HFFc6 (cell line): ENCODE results near the gene SIK2. TPM values are rescaled to one million over a fixed set of nuclear protein-coding genes. Genes with fewer than 3 reads are reported as not detected.
"Not testable (repeated sequence)": the region's sequence is repeated elsewhere in the genome, so short reads cannot be mapped to it uniquely, and the experiment has no call there.

ENCODE experiments used
- DNase-seq: peaks from one replicate; pipeline ENCODE4 v3.0.0-alpha.2; 2018
- H3K27ac Mint-ChIP-seq: 2 replicates; pipeline ENCODE4 v1.8.0; 2020; ENCODE audit warnings: mild to moderate bottlenecking, mixed read lengths
- H3K27me3 Mint-ChIP-seq: 2 replicates; pipeline ENCODE4 v1.8.0; 2021; ENCODE audit warnings: mild to moderate bottlenecking, moderate library complexity, mixed read lengths; ENCODE audit not compliant: insufficient read depth
- H3K36me3 Mint-ChIP-seq: 2 replicates; pipeline ENCODE4 v1.8.0; 2021; ENCODE audit warnings: low read depth, mixed read lengths
- H3K4me1 Mint-ChIP-seq: 2 replicates; pipeline ENCODE4 v1.8.0; 2020; ENCODE audit warnings: low read depth, mixed read lengths
- H3K4me3 Mint-ChIP-seq: 2 replicates; pipeline ENCODE4 v1.8.0; 2020; ENCODE audit warnings: mild to moderate bottlenecking, moderate library complexity, mixed read lengths
- H3K9me3 Mint-ChIP-seq: 2 replicates; pipeline ENCODE4 v1.8.0; 2020; ENCODE audit warnings: mild to moderate bottlenecking, mixed read lengths
- total RNA-seq, 6 experiments: library from RNA; stranded (reverse); fragmentation: NEBNext Ultra II Directional; extraction: Animal tissue kit (Norgen Biotek cat#: 25700); gene quantifications; 2 replicates in 1 of 6; 3 replicates in 5 of 6; pipeline ENCODE4 v1.2.3, GENCODE V29; 2021
- TF ChIP-seq, protein P1 (sequence below): fragments of 200-600 bp; sonication (generic); IDR thresholded peaks from 2 replicates; pipeline ENCODE4 v1.5.0; 2021; ENCODE audit warnings: antibody characterized with exemption, mild to moderate bottlenecking

SIK2 gene
- total RNA-seq, 6 experiments from 2014 or later, result 15.4 to 25.5 (median 18.0) TPM

DNA sequence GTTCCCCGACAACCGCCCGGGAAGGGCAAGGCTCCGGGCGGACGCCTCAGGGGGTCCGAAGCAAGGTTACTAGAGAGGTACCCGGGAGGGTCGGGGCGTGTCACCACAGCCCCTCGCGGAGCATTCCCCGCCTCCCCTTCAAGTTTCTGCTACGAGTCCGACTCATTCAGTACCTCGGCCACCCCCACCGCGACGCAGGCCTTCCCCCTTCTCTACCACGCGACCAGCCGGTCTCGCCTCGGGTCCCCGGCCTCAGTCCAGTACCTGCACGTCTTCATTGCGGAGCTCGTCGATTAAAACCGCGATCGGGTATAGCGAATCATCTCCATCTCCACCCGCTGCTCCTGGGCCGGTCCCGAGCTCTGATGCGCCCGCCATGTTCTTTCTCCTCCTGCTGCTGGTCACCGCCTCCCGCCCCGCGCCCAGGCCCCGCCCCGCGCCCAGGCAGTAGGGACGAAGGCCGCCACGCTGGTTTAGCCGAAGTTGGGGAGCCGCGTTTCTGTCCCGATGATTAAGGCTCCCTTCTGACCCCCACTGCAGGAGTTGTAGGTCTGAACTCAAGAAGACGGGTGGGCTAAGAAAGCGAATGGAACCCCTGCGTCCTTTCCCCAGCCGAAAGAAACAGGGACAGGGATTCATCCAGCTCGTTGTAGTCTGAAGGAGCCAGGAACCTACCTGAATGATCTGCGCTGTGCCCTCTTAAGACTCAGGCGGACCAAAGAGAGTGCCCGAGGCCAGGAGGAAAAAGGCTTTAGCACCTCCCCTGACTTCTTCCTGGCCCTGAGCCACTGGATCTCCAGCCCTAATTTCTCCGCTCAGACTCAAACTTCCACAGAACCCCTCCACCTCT, 164.0 kb downstream of the SIK2 start, which contains the start of gene PPP2R1B:
PPP2R1B (minus strand) TSS at position 406 of the 850 bp plus-strand sequence; CDS start at position 378, 28 bp downstream.
- Mint-ChIP-seq H3K4me1 (peaks cover 48% of the 10 kb centered on the region), H3K4me3 (peak within 1 kb of the TSS; percentile 91)

DNA sequence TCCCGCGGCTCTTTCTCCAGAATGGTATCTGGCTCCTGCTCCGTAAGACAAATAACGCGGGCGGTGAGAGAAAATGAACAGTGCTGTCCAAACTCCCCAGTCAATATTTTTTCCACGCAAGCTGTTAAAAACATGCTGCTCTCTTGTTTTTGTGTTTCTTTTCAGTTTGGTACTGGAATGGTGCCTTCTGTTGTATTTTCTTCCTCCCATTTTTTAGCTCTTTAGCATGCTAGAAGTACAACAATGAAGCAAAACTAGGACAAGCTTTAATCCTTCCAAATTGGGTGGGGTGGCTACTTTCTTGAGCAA, 164.5 kb downstream of the SIK2 start:
- no peak for DNase-seq
- H3K4me1 Mint-ChIP-seq, result peaks cover 48% of the 10 kb centered on the region
- H3K9me3 Mint-ChIP-seq, result no peaks in the 10 kb centered on the region
- TF ChIP-seq, protein P1, sequence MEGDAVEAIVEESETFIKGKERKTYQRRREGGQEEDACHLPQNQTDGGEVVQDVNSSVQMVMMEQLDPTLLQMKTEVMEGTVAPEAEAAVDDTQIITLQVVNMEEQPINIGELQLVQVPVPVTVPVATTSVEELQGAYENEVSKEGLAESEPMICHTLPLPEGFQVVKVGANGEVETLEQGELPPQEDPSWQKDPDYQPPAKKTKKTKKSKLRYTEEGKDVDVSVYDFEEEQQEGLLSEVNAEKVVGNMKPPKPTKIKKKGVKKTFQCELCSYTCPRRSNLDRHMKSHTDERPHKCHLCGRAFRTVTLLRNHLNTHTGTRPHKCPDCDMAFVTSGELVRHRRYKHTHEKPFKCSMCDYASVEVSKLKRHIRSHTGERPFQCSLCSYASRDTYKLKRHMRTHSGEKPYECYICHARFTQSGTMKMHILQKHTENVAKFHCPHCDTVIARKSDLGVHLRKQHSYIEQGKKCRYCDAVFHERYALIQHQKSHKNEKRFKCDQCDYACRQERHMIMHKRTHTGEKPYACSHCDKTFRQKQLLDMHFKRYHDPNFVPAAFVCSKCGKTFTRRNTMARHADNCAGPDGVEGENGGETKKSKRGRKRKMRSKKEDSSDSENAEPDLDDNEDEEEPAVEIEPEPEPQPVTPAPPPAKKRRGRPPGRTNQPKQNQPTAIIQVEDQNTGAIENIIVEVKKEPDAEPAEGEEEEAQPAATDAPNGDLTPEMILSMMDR, result no peak
- peaks cover 31% of the 10 kb centered on the region for H3K36me3 Mint-ChIP-seq
- peak overlapping the region; percentile 87 for H3K27ac Mint-ChIP-seq
- H3K4me3 Mint-ChIP-seq, result peak overlapping the region; percentile 91
- 0 out of 2 replicates have a peak, but pooled peaks cover 2% of the 10 kb centered on the region for H3K27me3 Mint-ChIP-seq

More for the DNA sequence above, 164.0 kb downstream of the SIK2 start, which contains the start of gene PPP2R1B:
- peak; percentile 49 for DNase-seq
- peak within 1 kb of the TSS; percentile 87 for H3K27ac Mint-ChIP-seq
- H3K36me3 Mint-ChIP-seq, result peaks cover 33% of the 10 kb centered on the region
- no peaks in the 10 kb centered on the region for H3K9me3 Mint-ChIP-seq
- H3K27me3 Mint-ChIP-seq, result 0 out of 2 replicates have a peak, but pooled peaks cover 2% of the 10 kb centered on the region
- TF ChIP-seq, protein P1, result no peak

DNA sequence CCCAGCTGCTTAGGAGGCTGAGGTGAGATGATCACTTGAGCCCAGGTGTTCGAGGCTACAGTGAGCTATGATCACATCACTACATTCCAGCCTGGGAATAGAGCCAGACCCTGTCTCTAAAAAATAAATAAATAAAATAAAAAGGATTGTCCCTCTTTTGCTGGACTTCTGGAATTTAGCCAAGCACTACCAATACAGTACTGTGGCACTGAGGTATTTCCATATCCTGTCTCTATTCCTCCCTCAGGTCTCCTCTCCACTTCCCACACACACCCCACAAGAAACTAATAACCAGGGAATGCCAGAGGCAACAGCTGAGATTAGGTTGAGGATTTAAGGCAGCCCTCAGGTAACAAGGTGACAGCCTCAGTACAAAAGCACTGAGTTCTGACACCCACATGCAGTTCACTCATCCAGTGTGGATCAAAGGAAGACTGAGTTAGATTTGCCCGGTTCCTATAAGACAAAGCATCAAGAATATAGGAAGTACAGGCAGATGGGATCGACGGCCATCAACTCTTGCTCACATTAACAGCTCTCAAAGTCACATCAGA, 168.4 kb downstream of the SIK2 start:
- TF ChIP-seq, protein P1, result no peak
- no peak overlapping the region for H3K4me3 Mint-ChIP-seq
- H3K36me3 Mint-ChIP-seq, result no peaks in the 10 kb centered on the region
- H3K9me3 Mint-ChIP-seq, result no peaks in the 10 kb centered on the region
- no peak for DNase-seq
- no peak overlapping the region for H3K27ac Mint-ChIP-seq
- H3K4me1 Mint-ChIP-seq, result peaks cover 24% of the 10 kb centered on the region
- H3K27me3 Mint-ChIP-seq, result 0 out of 2 replicates have a peak, but pooled peaks cover 2% of the 10 kb centered on the region

DNA sequence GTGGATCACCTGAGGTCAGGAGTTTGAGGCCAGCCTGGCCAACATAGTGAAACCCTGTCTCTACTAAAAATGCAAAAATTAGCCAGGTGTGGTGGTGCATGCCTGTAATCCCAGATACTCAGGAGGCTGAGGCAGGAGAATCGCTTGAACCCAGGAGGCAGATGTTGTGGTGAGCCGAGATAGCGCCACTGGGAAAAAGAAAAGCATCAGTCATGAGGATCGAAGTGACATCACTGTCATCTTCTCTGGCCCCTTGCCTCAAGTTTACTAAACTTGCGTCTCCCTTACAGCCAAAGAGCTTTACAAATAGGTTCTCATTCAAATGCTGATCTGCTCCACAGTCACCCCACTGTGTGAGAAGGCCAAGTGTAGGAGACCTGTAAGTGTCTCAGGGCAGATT, 169.0 kb downstream of the SIK2 start:
- not testable (repeated sequence) for H3K36me3 Mint-ChIP-seq, H3K27me3 Mint-ChIP-seq, H3K4me3 Mint-ChIP-seq, H3K27ac Mint-ChIP-seq, DNase-seq, H3K9me3 Mint-ChIP-seq
- H3K4me1 Mint-ChIP-seq, result peaks cover 24% of the 10 kb centered on the region

DNA sequence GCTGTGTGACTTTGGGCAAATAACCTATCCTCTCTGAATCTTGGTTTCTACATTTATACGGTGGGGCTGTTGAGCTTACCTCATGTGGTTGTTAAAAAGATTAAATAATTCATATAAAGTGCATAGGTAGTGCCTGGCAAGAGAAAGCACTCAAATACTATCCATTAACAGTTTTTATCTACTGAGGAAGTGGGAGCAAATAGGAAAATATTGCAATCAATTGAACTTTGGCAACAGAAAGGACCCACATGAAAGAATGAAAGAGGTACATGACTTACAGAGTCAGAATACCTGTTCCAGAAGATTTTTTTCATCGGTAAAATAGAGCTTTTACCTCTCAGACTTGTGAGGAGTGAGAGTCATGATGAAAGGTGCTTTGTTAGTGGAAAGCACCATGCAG, 170.3 kb downstream of the SIK2 start:
- Mint-ChIP-seq H3K9me3 (no peaks in the 10 kb centered on the region), H3K27ac (no peak overlapping the region), H3K36me3 (no peaks in the 10 kb centered on the region), H3K27me3 (no peaks in the 10 kb centered on the region), H3K4me3 (no peak overlapping the region), H3K4me1 (peaks cover 18% of the 10 kb centered on the region)
- TF ChIP-seq, protein P1, result no peak
- no peak for DNase-seq
